HL-60 (cell line): ENCODE results near the gene BCAR3.

Experiments
- POLR2AphosphoS5 ChIP-seq: IDR thresholded peaks from 2 replicates; pipeline ENCODE4 v1.6.1; 2012; ENCODE audit warnings: low read depth
- TF ChIP-seq, protein P1 (sequence below): IDR thresholded peaks from one replicate; pipeline ENCODE4 v1.5.1; 2011; ENCODE audit warnings: low read length, control low read depth, inconsistent platforms; ENCODE audit not compliant: insufficient read depth
- TF ChIP-seq, protein P2 (sequence below): IDR thresholded peaks from 2 replicates; pipeline ENCODE4 v1.6.1; 2012; ENCODE audit warnings: low read depth; ENCODE audit not compliant: insufficient replicate concordance

DNA sequence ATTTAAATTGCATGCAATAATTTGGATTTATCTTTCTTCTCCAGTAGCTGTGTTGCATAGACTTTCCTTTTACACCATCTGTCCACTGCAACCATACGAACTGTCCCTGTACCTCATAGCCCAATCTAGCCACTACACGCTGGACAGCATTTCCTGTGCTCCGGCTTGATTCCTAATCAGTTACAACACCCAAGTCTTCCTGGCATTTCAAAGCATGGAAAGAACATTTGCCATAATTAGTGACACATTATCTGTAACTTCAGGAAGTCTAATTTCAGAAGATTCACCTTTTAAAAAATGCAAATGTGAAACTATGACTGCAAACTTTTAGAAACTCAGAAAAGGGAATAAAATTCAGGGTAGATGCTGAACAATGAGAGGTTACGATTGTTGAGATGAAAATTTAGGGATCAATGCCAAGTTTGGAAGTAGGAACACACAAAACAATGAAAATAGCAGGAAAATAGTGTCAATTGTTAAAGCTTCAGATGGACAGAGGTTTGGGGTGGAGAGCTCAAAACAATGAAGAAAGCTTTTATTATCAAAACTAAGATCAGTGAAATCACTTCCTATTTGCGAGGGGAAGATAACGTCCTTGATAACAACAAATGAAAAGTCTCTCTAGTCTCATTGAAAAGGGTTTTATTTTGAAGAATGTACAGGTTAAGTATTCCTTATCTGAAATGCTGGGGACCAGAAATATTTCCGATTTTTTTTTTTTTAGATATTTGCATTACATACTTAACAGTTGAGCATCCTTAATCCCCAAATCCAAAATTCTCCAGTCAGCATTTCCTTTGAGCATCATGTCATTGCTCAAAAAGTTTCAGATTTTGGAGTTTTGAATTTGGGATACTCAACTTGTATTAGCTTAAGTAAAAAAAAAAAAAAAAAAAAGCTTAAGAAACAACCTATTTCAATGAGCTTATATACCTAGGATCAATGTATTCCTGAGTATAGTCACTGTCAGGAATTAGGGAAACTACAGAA lies 126.5 kb downstream of the BCAR3 start:
- TF ChIP-seq, protein P1, sequence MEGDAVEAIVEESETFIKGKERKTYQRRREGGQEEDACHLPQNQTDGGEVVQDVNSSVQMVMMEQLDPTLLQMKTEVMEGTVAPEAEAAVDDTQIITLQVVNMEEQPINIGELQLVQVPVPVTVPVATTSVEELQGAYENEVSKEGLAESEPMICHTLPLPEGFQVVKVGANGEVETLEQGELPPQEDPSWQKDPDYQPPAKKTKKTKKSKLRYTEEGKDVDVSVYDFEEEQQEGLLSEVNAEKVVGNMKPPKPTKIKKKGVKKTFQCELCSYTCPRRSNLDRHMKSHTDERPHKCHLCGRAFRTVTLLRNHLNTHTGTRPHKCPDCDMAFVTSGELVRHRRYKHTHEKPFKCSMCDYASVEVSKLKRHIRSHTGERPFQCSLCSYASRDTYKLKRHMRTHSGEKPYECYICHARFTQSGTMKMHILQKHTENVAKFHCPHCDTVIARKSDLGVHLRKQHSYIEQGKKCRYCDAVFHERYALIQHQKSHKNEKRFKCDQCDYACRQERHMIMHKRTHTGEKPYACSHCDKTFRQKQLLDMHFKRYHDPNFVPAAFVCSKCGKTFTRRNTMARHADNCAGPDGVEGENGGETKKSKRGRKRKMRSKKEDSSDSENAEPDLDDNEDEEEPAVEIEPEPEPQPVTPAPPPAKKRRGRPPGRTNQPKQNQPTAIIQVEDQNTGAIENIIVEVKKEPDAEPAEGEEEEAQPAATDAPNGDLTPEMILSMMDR = no peak
- TF ChIP-seq POLR2AphosphoS5 = no peak
- TF ChIP-seq, protein P2, sequence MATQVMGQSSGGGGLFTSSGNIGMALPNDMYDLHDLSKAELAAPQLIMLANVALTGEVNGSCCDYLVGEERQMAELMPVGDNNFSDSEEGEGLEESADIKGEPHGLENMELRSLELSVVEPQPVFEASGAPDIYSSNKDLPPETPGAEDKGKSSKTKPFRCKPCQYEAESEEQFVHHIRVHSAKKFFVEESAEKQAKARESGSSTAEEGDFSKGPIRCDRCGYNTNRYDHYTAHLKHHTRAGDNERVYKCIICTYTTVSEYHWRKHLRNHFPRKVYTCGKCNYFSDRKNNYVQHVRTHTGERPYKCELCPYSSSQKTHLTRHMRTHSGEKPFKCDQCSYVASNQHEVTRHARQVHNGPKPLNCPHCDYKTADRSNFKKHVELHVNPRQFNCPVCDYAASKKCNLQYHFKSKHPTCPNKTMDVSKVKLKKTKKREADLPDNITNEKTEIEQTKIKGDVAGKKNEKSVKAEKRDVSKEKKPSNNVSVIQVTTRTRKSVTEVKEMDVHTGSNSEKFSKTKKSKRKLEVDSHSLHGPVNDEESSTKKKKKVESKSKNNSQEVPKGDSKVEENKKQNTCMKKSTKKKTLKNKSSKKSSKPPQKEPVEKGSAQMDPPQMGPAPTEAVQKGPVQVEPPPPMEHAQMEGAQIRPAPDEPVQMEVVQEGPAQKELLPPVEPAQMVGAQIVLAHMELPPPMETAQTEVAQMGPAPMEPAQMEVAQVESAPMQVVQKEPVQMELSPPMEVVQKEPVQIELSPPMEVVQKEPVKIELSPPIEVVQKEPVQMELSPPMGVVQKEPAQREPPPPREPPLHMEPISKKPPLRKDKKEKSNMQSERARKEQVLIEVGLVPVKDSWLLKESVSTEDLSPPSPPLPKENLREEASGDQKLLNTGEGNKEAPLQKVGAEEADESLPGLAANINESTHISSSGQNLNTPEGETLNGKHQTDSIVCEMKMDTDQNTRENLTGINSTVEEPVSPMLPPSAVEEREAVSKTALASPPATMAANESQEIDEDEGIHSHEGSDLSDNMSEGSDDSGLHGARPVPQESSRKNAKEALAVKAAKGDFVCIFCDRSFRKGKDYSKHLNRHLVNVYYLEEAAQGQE = no peak
